ENCODE results near the gene SLITRK1.

Gene SLITRK1, protein sequence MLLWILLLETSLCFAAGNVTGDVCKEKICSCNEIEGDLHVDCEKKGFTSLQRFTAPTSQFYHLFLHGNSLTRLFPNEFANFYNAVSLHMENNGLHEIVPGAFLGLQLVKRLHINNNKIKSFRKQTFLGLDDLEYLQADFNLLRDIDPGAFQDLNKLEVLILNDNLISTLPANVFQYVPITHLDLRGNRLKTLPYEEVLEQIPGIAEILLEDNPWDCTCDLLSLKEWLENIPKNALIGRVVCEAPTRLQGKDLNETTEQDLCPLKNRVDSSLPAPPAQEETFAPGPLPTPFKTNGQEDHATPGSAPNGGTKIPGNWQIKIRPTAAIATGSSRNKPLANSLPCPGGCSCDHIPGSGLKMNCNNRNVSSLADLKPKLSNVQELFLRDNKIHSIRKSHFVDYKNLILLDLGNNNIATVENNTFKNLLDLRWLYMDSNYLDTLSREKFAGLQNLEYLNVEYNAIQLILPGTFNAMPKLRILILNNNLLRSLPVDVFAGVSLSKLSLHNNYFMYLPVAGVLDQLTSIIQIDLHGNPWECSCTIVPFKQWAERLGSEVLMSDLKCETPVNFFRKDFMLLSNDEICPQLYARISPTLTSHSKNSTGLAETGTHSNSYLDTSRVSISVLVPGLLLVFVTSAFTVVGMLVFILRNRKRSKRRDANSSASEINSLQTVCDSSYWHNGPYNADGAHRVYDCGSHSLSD

GRCh38 chr13:83881917-83882605, at the start of gene SLITRK1:
Gene SLITRK1 (minus strand): TSS chr13:83882474. CDS start chr13:83881507, 967 bp downstream.
- no peak for DNase-seq (ENCODE audit: extremely low read depth in 1 of 2, low read depth in 1 of 2)

DNA sequence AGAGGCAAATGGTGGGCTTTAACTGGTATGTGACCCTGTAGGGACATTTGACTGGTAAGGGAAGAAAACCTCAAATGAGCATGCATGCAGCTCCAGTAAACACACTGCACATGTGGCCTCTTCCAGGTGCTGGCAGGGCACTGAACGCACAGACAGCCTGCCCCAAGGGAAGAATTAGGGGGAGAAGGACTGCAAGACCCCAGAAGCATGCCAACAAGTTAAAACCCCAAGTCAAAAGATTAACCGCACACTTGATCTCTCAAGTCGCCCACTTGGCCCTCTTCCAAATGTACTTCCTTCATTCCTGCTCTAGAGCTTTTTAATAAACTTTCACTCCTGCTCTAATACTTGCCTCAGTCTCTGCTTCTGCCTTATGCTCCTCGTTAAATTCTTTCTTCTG, 46.9 kb upstream of the SLITRK1 start:
- DNase-seq (ENCODE audit: extremely low read depth in 1 of 2, low read depth in 1 of 2) = no peak

- DNase-seq (ENCODE audit: extremely low read depth in 1 of 2, low read depth in 1 of 2) = no peak
Measured at GRCh38 chr13:83919775-83920174, 37.5 kb upstream of the SLITRK1 start.

GRCh38 chr13:83914368-83914767, 32.1 kb upstream of the SLITRK1 start:
- DNase-seq (ENCODE audit: extremely low read depth in 1 of 2, low read depth in 1 of 2) = no peak

DNA sequence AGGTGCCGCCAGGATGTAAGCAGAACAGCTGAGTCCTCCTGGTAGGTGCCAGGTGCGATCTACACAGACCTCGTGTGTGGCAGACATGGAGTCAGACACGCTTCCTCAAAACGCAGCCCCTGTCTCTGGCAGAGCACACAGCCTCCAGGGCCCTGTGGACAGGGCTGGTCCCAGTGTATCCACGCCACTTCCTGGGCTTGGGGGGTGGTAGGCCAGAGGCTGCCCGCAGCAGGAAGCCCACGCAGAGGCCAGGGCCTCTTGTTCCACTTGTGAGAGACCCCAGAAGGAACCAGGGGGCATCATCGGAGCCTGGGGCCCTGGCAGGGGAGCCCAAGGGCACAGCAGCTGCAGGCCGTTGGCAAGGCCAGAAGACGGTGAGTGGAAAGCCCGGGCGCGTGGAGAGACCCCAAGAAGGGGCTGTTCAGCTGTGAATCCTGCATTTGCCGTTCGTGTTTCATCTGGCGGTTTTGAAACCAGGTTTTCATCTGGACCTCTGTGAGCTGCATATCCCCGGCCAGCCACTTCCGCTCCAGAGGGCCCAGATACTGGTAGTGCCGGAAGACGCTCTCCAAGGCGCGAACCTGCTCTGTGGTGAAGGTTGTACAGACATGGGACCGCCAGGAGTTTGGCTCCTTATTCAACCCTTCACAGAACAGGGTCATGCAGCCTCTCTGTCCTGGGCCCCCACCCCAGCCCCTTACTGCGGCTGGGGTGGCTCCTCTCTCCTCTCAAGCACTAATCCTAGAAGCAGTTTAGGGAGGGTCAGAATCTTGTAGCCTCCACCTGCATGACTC, 25.1 kb upstream of the SLITRK1 start:
- DNase-seq (ENCODE audit: extremely low read depth in 1 of 2, low read depth in 1 of 2) = no peak

DNA sequence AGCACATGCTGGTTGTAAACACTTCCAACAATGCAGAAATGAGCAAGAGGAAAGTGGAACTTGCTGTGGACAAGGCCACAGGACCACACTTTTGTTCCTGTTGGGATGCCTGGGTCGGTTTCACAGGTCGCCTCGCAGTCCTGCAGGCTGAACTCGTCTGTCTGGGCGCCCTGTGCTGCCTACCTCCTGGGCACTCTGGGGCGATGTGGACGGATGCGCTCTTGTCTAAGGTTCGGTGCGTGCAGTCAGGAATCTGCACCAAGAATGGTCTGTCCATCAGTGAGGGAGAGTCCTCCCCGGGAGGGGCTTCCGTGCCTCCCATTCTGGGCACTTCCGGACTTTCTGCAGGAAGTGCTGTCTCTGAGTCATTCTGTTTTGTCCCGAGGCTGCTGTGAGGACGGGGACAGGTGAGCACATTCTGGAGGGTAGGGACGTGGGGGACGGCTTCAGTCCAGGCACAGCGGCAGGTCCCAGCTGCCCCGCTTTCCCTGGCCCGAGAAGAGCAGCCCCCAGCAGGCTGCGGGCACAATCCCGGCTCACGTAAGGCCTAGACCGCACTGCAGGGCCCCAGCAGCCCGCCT, 24.1 kb upstream of the SLITRK1 start:
- DNase-seq (ENCODE audit: extremely low read depth in 1 of 2, low read depth in 1 of 2) = no peak

DNA sequence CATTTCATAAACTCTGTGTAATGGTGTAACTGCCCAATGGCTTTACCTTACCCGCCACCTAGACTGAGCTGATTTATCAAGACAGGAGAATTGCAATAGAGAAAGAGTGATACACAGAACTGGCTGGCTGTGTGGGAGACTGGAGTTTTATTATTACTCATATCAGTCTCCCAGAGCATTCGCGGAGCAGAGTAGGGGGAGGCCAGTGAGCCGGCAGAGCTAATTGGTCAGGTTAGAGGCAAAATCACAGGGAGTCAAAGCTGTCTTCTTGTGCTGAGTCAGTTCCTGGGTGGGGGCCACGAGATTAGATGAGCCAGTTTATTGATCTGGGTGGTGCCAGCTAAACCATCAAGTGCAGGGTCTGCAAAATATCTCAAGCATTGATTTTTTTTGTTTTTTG, 23.4 kb upstream of the SLITRK1 start:
- DNase-seq (ENCODE audit: extremely low read depth in 1 of 2, low read depth in 1 of 2) = no peak

GRCh38 chr13:83895994-83896580, 13.8 kb upstream of the SLITRK1 start:
- DNase-seq (ENCODE audit: extremely low read depth in 1 of 2, low read depth in 1 of 2) = no peak

DNA sequence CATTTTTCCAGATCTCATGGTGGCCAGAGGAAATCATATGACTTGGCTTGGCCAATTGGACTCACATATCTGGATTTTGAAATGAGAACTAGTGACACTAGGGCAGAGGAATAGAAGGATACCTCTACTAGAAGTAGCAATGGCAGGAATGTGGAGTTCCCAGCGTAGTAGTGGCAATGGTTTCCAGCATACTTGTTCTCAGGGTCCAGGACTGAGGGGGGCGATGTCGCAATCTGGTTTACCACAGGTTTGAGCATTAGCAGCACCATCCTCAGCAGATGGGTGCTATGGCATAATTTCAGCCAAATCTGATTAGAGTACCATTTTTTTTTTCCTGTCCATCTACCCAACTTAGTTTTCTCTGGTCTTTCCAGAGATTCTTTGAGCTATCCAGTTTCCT, 8.1 kb upstream of the SLITRK1 start:
- DNase-seq (ENCODE audit: extremely low read depth in 1 of 2, low read depth in 1 of 2) = no peak

GRCh38 chr13:83884141-83884540, 1.9 kb upstream of the SLITRK1 start:
- DNase-seq (ENCODE audit: extremely low read depth in 1 of 2, low read depth in 1 of 2) = no peak

DNA sequence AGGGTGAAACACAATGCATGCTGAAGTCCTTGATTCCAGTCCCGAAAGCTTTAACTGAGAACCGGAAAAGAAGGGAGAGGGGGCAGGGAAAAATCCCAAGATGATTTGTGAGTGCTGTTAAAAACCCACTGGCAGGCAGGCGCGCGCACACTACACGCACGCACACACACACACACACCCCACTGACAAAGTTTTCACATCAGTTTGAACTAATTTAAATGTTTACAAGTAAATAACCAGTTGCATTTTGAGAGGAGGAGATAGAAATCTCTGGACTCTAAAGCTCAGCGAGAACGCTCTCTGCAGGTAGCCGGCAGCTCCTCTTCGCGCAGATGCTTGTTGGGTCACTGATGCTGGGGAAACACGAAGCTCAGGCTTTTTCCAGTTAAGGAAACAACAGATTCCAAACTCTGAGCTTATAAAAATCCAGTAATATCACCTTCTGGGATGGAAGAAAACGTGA, 818 bp upstream of the SLITRK1 start:
- DNase-seq (ENCODE audit: extremely low read depth in 1 of 2, low read depth in 1 of 2) = no peak

DNA sequence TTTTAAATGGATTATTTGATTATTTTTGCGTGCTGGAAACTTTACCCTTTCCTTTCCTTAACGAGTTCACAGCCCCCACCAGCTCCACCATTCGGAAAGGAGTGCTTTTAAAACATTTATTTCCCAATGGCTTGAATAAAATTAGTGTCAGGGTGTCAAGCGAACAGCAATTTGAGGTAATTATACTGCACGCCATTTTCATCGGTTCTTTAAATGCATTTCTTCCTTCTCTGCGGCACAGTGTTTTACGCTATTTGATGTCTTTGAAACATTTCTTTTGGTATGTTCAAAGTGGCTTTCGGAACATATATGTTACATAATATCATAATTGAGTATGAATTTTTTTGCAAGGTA, 309 bp upstream of the SLITRK1 start:
- no peak for DNase-seq (ENCODE audit: extremely low read depth in 1 of 2, low read depth in 1 of 2)

DNA sequence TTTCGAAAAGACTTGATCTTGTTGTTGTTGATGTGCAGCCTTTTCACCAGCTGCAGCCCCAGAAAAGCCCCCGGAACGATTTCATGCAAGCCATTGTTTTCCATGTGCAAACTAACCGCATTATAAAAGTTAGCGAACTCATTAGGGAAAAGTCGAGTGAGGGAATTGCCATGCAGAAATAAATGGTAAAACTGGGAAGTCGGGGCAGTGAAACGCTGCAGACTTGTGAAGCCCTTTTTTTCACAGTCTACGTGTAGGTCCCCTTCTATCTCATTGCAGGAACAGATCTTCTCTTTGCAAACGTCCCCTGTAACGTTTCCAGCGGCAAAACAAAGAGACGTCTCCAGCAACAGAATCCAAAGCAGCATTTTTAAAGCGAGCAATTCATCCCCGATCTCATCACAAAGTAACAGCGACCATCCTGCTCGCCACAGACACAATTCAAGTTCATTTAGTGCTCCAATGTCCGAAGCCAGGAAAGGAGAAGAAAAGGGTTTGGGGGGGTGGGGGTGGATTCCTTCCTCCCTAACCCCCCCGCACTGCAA, 1.1 kb downstream of the SLITRK1 start:
- no peak for DNase-seq (ENCODE audit: extremely low read depth in 1 of 2, low read depth in 1 of 2)

- DNase-seq (ENCODE audit: extremely low read depth in 1 of 2, low read depth in 1 of 2) = no peak
Measured at GRCh38 chr13:83880275-83881139, 1.8 kb downstream of the SLITRK1 start.

DNA sequence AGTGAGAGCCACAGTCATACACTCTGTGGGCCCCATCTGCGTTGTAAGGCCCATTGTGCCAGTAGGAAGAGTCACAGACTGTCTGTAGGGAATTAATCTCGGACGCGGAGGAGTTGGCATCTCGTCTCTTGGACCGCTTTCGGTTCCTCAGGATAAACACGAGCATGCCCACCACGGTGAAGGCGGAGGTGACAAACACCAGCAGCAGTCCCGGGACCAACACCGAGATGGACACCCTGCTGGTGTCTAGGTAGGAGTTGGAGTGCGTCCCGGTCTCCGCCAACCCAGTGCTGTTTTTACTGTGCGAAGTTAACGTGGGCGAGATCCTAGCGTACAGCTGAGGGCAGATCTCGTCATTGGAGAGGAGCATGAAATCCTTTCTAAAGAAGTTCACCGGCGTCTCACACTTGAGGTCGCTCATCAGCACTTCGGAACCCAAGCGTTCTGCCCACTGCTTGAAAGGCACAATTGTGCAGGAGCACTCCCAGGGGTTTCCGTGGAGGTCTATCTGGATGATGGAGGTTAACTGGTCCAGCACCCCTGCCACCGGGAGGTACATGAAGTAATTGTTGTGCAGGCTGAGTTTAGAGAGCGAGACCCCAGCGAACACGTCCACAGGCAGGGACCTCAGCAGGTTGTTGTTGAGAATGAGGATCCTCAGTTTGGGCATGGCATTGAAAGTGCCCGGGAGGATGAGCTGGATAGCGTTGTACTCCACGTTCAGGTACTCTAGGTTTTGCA, 2.7 kb downstream of the SLITRK1 start:
- no peak for DNase-seq (ENCODE audit: extremely low read depth in 1 of 2, low read depth in 1 of 2)

DNA sequence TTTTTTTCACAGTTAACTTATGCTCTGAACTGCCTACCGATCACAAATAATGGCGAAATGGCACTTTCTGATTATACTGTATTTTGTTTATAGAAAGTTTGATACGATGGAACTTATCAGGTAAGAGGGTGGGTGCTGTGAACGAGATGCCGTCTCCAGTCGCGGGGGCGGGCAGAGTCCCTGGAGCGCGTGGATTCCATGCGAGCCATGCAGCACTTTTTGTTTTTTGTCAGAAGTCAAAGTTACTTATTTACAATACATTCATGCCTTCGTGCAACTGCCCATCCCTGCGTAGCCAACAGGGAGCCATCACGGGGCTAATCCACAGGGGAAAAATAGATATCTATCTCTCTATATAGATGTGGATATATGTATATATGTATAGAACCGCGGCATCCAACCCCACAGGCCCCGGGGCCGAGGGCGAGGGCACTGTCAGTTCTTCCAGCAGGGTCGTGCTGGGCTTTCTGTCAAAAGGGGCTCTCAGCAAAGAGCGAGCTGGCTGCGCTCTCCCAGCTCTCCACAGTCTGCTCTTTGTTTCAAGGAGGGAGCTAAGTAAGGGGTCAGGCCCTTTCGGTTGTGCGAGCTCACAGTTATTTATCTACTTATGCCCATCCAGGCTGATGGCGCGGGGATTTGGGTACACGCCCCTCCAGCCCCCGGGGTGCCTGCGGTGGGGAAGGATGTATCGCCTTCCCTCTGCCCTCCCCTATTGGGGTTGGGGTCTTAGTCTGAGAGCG, 3.4 kb downstream of the SLITRK1 start:
- DNase-seq (ENCODE audit: extremely low read depth in 1 of 2, low read depth in 1 of 2) = no peak

DNA sequence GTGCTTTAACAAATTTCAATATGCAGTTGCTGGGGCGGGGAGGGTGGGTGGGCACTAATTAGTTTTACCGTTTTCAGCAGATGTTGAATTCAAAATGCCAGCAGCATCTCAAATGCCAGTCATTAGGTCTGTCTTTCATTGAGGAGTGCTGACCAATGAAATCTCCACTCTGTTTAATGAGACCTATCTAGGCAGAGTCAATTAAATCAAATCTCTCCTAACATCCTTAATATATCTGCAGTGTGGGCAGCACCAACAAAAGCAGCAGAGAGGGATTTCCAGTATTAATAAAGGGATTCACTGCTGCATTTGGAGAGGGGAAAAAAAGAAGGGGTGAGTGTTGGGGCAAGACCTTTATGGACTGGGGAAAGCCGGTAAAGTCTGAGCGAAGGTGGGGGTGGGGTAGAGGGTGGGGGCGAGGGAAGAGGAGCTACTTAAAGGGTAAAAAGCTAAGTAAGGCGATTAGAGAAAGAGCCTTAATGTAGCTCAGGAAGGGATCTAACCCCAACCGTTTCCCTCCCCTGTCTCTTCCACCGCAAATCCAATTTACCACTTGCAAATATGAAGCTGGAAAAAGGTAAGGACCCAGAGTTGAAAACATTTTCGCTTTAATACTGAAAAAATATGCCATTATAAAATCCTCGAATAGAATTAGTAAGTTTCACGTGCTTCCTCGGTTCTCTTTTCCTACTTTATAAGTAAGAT, 4.5 kb downstream of the SLITRK1 start:
- DNase-seq (ENCODE audit: extremely low read depth in 1 of 2, low read depth in 1 of 2) = no peak
